Upper lobe of left lung (tissue), 6 donors: ENCODE results near the gene PPP1R9A. TPM values are rescaled to one million over a fixed set of nuclear protein-coding genes. Genes with fewer than 3 reads are reported as not detected.

Experiments used
- ATAC-seq, 2 donors: fragments of 200-7000 bp; cut with Tn5 transposase; one replicate each; pipeline ENCODE4 v1.9.1; 2022; ENCODE audit warnings: mild to moderate bottlenecking in 2 of 2, moderate library complexity in 2 of 2; ENCODE audit not compliant: low FRiP score in 2 of 2
- DNase-seq, 2 donors: peaks; one replicate each; pipeline ENCODE4 v3.0.0-alpha.2; 2019 to 2020
- H3K27ac ChIP-seq, 4 donors: fragments of 200-600 bp; sonication (generic); one replicate each; pipeline ENCODE4 v1.5.1; 2016 to 2019
- H3K27me3 ChIP-seq, 4 donors: fragments of 200-600 bp; sonication (generic); one replicate each; pipeline ENCODE4 v1.5.1; 2017 to 2019
- H3K36me3 ChIP-seq, 4 donors: fragments of 200-600 bp; sonication (generic); one replicate each; pipeline ENCODE4 v1.5.1; 2016 to 2019
- H3K4me1 ChIP-seq, 4 donors: fragments of 200-600 bp; sonication (generic); one replicate each; pipeline ENCODE4 v1.5.1; 2018 to 2019
- H3K4me3 ChIP-seq, 4 donors: fragments of 200-600 bp; sonication (generic); one replicate each; pipeline ENCODE4 v1.5.1; 2017 to 2019; ENCODE audit warnings: mild to moderate bottlenecking in 2 of 4, moderate library complexity in 1 of 4
- H3K9me3 ChIP-seq, 4 donors: fragments of 200-600 bp; sonication (generic); one replicate each; pipeline ENCODE4 v1.5.1; 2018 to 2019
- CTCF ChIP-seq, 6 experiments: fragments of 450-650 bp in 4 of 6; fragments of 200-600 bp in 2 of 6; sonication (generic) in 2 of 6; IDR thresholded peaks; one replicate each; pipeline ENCODE4 v1.5.1; 2016 to 2019; ENCODE audit warnings: antibody characterized with exemption in 6 of 6
- EP300 ChIP-seq, 4 donors: sonication (generic); formaldehyde crosslinking; IDR thresholded peaks; one replicate each; pipeline ENCODE4 v1.5.1; 2017; ENCODE audit warnings: antibody characterized with exemption in 4 of 4, control low read depth in 2 of 4
- POLR2A ChIP-seq, 4 donors: fragments of 450-650 bp; IDR thresholded peaks; one replicate each; pipeline ENCODE4 v1.5.1; 2016 to 2017; ENCODE audit warnings: antibody characterized with exemption in 4 of 4, mild to moderate bottlenecking in 2 of 4
- POLR2AphosphoS5 ChIP-seq, 2 donors: sonication (generic); formaldehyde crosslinking; IDR thresholded peaks; one replicate each; pipeline ENCODE4 v1.5.1; 2017; ENCODE audit warnings: antibody characterized with exemption in 2 of 2
- WGBS, 2 donors: methylation state at CpG; one replicate each; pipeline ENCODE4 v1.1.5; 2017 to 2018; 5-methylcytosine and 5-hydroxymethylcytosine counted together
- total RNA-seq, 6 donors: library from RNA; depleted of rRNA in 4 of 6; stranded (reverse); fragments of >200 nt in 4 of 6; gene quantifications; one replicate each; pipeline versions ENCODE4 v1.1.0 to v1.2.1, GENCODE V29; 2016 to 2021
- donor health status: DM: no; HTN: no; CAD: no; lungs with moderate emphysema.
- donor health status: DM: no; HTN: yes; CAD: no; lungs with severe emphysema.

The PPP1R9A gene
- total RNA-seq, 6 donors from 2014 or later: 16.9 to 41.9 (median 26.2) TPM

GRCh38 chr7:95255691-95256090 is 348.3 kb downstream of the PPP1R9A start:
- no peak overlapping the region for H3K27ac ChIP-seq
- no peak for TF ChIP-seq POLR2A (IDR thresholded peaks at IDR 0.05)
- TF ChIP-seq EP300 (IDR thresholded peaks at IDR 0.05): no peak
- no peak for TF ChIP-seq CTCF (IDR thresholded peaks at IDR 0.05)
- TF ChIP-seq POLR2AphosphoS5 (IDR thresholded peaks at IDR 0.05): no peak
- H3K9me3 ChIP-seq: no peaks in the 10 kb centered on the region
- ATAC-seq: no peak
- no peaks in the 10 kb centered on the region for H3K27me3 ChIP-seq
- no peak for DNase-seq
- no peaks in the 10 kb centered on the region for H3K36me3 ChIP-seq
- no peak overlapping the region for H3K4me3 ChIP-seq
- H3K4me1 ChIP-seq: no peaks in the 10 kb centered on the region

- Histone ChIP-seq H3K27ac (no peak overlapping the region), H3K36me3 (no peaks in the 10 kb centered on the region), H3K4me3 (no peak overlapping the region), H3K9me3 (no peaks in the 10 kb centered on the region), H3K4me1 (no peaks in the 10 kb centered on the region), H3K27me3 (no peaks in the 10 kb centered on the region)
- ATAC-seq (no peak), DNase-seq (no peak)
- TF ChIP-seq EP300 (IDR thresholded peaks at IDR 0.05) (no peak), POLR2AphosphoS5 (IDR thresholded peaks at IDR 0.05) (no peak), CTCF (IDR thresholded peaks at IDR 0.05) (no peak)
Measured at GRCh38 chr7:95261895-95262415, 354.6 kb downstream of the PPP1R9A start.

GRCh38 chr7:95262875-95263274 is 355.5 kb downstream of the PPP1R9A start:
- Histone ChIP-seq H3K4me3 (no peak overlapping the region), H3K36me3 (no peaks in the 10 kb centered on the region), H3K27me3 (no peaks in the 10 kb centered on the region), H3K4me1 (no peaks in the 10 kb centered on the region), H3K9me3 (no peaks in the 10 kb centered on the region), H3K27ac (no peak overlapping the region)
- no peak for ATAC-seq
- no peak for DNase-seq
- WGBS, 2 donors: 94 to 97% methylated on average over 2 of the region's 2 CpGs
- TF ChIP-seq POLR2AphosphoS5 (IDR thresholded peaks at IDR 0.05) (no peak), POLR2A (IDR thresholded peaks at IDR 0.05) (no peak), EP300 (IDR thresholded peaks at IDR 0.05) (no peak), CTCF (IDR thresholded peaks at IDR 0.05) (no peak)

- Histone ChIP-seq H3K36me3 (no peaks in the 10 kb centered on the region), H3K4me1 (no peaks in the 10 kb centered on the region), H3K27me3 (no peaks in the 10 kb centered on the region), H3K27ac (no peak overlapping the region), H3K4me3 (no peak overlapping the region), H3K9me3 (no peaks in the 10 kb centered on the region)
- DNase-seq (no peak), ATAC-seq (no peak)
- TF ChIP-seq POLR2AphosphoS5 (IDR thresholded peaks at IDR 0.05): no peak
- TF ChIP-seq EP300 (IDR thresholded peaks at IDR 0.05): no peak
- TF ChIP-seq CTCF (IDR thresholded peaks at IDR 0.05): no peak
- TF ChIP-seq POLR2A (IDR thresholded peaks at IDR 0.05): no peak
- 84 to 93% methylated on average over 4 of the region's 4 CpGs for WGBS, 2 donors
Measured at GRCh38 chr7:95263785-95264362, 356.5 kb downstream of the PPP1R9A start.

GRCh38 chr7:95264363-95264891 is 357.0 kb downstream of the PPP1R9A start:
- WGBS, 2 donors: 84 to 87% methylated on average over 6 of the region's 6 CpGs
- no peak for ATAC-seq
- Histone ChIP-seq H3K27ac (no peak overlapping the region), H3K4me1 (no peaks in the 10 kb centered on the region), H3K27me3 (no peaks in the 10 kb centered on the region), H3K9me3 (no peaks in the 10 kb centered on the region), H3K4me3 (no peak overlapping the region), H3K36me3 (no peaks in the 10 kb centered on the region)
- TF ChIP-seq POLR2AphosphoS5 (IDR thresholded peaks at IDR 0.05): no peak
- TF ChIP-seq EP300 (IDR thresholded peaks at IDR 0.05): no peak
- no peak for TF ChIP-seq POLR2A (IDR thresholded peaks at IDR 0.05)
- no peak for TF ChIP-seq CTCF (IDR thresholded peaks at IDR 0.05)
- DNase-seq: no peak
